ENCODE results near the gene NEK10.

DNA sequence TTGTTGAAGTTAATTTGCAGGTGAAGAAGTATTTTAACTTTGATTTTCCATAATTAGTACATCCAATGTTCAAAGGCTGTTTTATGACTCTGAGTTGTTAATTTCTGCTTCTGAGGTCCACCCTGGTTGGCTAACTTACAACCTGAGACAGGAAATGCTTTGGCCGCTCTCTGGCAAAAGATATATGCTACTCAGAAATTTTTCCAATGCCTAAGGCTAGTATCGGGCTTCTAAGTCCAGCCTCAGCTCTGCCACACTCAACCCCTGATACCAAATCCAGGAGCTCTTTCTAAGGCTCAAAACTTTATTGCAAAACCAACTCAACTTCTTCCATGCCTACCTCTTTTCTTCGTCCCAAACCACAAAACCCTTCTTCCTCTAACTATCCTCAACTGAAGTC lies 192.9 kb downstream of the NEK10 start:
- TF ChIP-seq, protein P1, sequence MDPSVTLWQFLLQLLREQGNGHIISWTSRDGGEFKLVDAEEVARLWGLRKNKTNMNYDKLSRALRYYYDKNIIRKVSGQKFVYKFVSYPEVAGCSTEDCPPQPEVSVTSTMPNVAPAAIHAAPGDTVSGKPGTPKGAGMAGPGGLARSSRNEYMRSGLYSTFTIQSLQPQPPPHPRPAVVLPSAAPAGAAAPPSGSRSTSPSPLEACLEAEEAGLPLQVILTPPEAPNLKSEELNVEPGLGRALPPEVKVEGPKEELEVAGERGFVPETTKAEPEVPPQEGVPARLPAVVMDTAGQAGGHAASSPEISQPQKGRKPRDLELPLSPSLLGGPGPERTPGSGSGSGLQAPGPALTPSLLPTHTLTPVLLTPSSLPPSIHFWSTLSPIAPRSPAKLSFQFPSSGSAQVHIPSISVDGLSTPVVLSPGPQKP (IDR thresholded peaks at IDR 0.05; ENCODE audit: low read depth, low read length) = no peak
- TF ChIP-seq MAFK (IDR thresholded peaks at IDR 0.05; ENCODE audit: partially characterized antibody) = no peak
- TF ChIP-seq, protein P2, sequence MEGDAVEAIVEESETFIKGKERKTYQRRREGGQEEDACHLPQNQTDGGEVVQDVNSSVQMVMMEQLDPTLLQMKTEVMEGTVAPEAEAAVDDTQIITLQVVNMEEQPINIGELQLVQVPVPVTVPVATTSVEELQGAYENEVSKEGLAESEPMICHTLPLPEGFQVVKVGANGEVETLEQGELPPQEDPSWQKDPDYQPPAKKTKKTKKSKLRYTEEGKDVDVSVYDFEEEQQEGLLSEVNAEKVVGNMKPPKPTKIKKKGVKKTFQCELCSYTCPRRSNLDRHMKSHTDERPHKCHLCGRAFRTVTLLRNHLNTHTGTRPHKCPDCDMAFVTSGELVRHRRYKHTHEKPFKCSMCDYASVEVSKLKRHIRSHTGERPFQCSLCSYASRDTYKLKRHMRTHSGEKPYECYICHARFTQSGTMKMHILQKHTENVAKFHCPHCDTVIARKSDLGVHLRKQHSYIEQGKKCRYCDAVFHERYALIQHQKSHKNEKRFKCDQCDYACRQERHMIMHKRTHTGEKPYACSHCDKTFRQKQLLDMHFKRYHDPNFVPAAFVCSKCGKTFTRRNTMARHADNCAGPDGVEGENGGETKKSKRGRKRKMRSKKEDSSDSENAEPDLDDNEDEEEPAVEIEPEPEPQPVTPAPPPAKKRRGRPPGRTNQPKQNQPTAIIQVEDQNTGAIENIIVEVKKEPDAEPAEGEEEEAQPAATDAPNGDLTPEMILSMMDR (IDR thresholded peaks at IDR 0.05) = no peak
- TF ChIP-seq EP300 (IDR thresholded peaks at IDR 0.05) = no peak
- no peak for TF ChIP-seq SMC3 (IDR thresholded peaks at IDR 0.05)
- TF ChIP-seq KDM1A (IDR thresholded peaks at IDR 0.05; ENCODE audit: low read depth) = no peak
- no peak for TF ChIP-seq RFX5 (IDR thresholded peaks at IDR 0.05)
- TF ChIP-seq ZSCAN20 (CRISPR knock-in tag; IDR thresholded peaks at IDR 0.05) = no peak
- no peak for TF ChIP-seq JUN (IDR thresholded peaks at IDR 0.05)
- TF ChIP-seq, protein P3, sequence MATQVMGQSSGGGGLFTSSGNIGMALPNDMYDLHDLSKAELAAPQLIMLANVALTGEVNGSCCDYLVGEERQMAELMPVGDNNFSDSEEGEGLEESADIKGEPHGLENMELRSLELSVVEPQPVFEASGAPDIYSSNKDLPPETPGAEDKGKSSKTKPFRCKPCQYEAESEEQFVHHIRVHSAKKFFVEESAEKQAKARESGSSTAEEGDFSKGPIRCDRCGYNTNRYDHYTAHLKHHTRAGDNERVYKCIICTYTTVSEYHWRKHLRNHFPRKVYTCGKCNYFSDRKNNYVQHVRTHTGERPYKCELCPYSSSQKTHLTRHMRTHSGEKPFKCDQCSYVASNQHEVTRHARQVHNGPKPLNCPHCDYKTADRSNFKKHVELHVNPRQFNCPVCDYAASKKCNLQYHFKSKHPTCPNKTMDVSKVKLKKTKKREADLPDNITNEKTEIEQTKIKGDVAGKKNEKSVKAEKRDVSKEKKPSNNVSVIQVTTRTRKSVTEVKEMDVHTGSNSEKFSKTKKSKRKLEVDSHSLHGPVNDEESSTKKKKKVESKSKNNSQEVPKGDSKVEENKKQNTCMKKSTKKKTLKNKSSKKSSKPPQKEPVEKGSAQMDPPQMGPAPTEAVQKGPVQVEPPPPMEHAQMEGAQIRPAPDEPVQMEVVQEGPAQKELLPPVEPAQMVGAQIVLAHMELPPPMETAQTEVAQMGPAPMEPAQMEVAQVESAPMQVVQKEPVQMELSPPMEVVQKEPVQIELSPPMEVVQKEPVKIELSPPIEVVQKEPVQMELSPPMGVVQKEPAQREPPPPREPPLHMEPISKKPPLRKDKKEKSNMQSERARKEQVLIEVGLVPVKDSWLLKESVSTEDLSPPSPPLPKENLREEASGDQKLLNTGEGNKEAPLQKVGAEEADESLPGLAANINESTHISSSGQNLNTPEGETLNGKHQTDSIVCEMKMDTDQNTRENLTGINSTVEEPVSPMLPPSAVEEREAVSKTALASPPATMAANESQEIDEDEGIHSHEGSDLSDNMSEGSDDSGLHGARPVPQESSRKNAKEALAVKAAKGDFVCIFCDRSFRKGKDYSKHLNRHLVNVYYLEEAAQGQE (IDR thresholded peaks at IDR 0.05) = no peak

Data from A549 (cell line).